Measurements from ENCODE around the gene MEIKIN.

Gene MEIKIN

GRCh38 chr5:131973089-131973712 lies 27.7 kb upstream of the MEIKIN start:
- DNase-seq (ENCODE audit: low spot score), result no peak

- DNase-seq (ENCODE audit: low spot score), result no peak
These were observed 23.0 kb upstream of the MEIKIN start for GRCh38 chr5:131968396-131968954.

GRCh38 chr5:131966551-131966950 lies 21.1 kb upstream of the MEIKIN start:
- no peak for DNase-seq (ENCODE audit: low spot score)

GRCh38 chr5:131965826-131966415 lies 20.5 kb upstream of the MEIKIN start:
- DNase-seq (ENCODE audit: low spot score), result no peak

- DNase-seq (ENCODE audit: low spot score), result no peak
These were observed 14.4 kb upstream of the MEIKIN start for GRCh38 chr5:131959906-131960305.

- no peak for DNase-seq (ENCODE audit: low spot score)
These were observed 13.7 kb upstream of the MEIKIN start for GRCh38 chr5:131959136-131959535.

GRCh38 chr5:131957721-131958441 lies 12.4 kb upstream of the MEIKIN start:
- no peak for DNase-seq (ENCODE audit: low spot score)

GRCh38 chr5:131953969-131954368 lies 8.5 kb upstream of the MEIKIN start:
- peak; percentile 50 for DNase-seq (ENCODE audit: low spot score)

- no peak for DNase-seq (ENCODE audit: low spot score)
These were observed 6.9 kb upstream of the MEIKIN start for GRCh38 chr5:131952301-131952857.

GRCh38 chr5:131950706-131951105 lies 5.2 kb upstream of the MEIKIN start:
- no peak for DNase-seq (ENCODE audit: low spot score)

GRCh38 chr5:131947445-131947844 lies 2.0 kb upstream of the MEIKIN start:
- DNase-seq (ENCODE audit: low spot score), result no peak

GRCh38 chr5:131944702-131945550 lies 537 bp downstream of the MEIKIN start:
- DNase-seq (ENCODE audit: low spot score), result no peak

- DNase-seq (ENCODE audit: low spot score), result no peak
These were observed 1.5 kb downstream of the MEIKIN start for GRCh38 chr5:131943916-131944315.

- no peak for DNase-seq (ENCODE audit: low spot score)
These were observed 3.4 kb downstream of the MEIKIN start for GRCh38 chr5:131942016-131942415.

- no peak for DNase-seq (ENCODE audit: low spot score)
These were observed 5.6 kb downstream of the MEIKIN start for GRCh38 chr5:131939690-131940345.

GRCh38 chr5:131932235-131932634 lies 13.2 kb downstream of the MEIKIN start:
- DNase-seq (ENCODE audit: low spot score), result no peak

- no peak for DNase-seq (ENCODE audit: low spot score)
These were observed 16.5 kb downstream of the MEIKIN start for GRCh38 chr5:131928957-131929356.

GRCh38 chr5:131926168-131926567 lies 19.3 kb downstream of the MEIKIN start:
- DNase-seq (ENCODE audit: low spot score), result no peak

GRCh38 chr5:131916481-131916880 lies 29.0 kb downstream of the MEIKIN start:
- DNase-seq (ENCODE audit: low spot score), result no peak

- no peak for DNase-seq (ENCODE audit: low spot score)
These were observed 31.0 kb downstream of the MEIKIN start for GRCh38 chr5:131914472-131914871.

- DNase-seq (ENCODE audit: low spot score), result no peak
These were observed 31.9 kb downstream of the MEIKIN start for GRCh38 chr5:131913603-131914002.
